DND-41 (cell line): ENCODE data around the gene KCNG1.

Experiments used
- ATAC-seq: fragments of 200-7000 bp; cut with Tn5 transposase; 3 replicates; pipeline ENCODE4 v1.9.1; 2021; ENCODE audit warnings: low read depth; ENCODE audit not compliant: insufficient read depth
- DNase-seq: peaks from one replicate; pipeline ENCODE4 v3.0.0-alpha.2; 2020
- H2AFZ ChIP-seq: 2 replicates; pipeline ENCODE4 v1.6.0; 2012; ENCODE audit warnings: low read depth, low read length
- H3K27ac ChIP-seq: 2 replicates; pipeline ENCODE4 v1.5.1; 2012; ENCODE audit warnings: low read length, inconsistent platforms
- H3K27me3 ChIP-seq: fragments of 200-600 bp; sonication (generic); 2 replicates; pipeline ENCODE4 v1.6.0; 2012; ENCODE audit warnings: low read length, mild to moderate bottlenecking, inconsistent platforms; ENCODE audit not compliant: insufficient read depth, poor library complexity
- H3K36me3 ChIP-seq: 2 replicates; pipeline ENCODE4 v1.5.1; 2012; ENCODE audit warnings: low read length, inconsistent platforms; ENCODE audit not compliant: insufficient read depth
- H3K4me1 ChIP-seq: 2 replicates; pipeline ENCODE4 v1.5.1; 2012; ENCODE audit warnings: mild to moderate bottlenecking, low read length; ENCODE audit not compliant: insufficient read depth
- H3K4me2 ChIP-seq: 2 replicates; pipeline ENCODE4 v1.6.0; 2012; ENCODE audit warnings: mild to moderate bottlenecking, moderate library complexity, low read length, inconsistent platforms; ENCODE audit not compliant: insufficient read depth
- H3K4me3 ChIP-seq, 2 experiments: fragments of 200-600 bp in 1 of 2; shearing (Covaris generic) in 1 of 2; 2 replicates each; pipeline ENCODE4 v1.5.1; 2012 to 2016; ENCODE audit warnings: inconsistent platforms in 2 of 2, low read length in 2 of 2, mild to moderate bottlenecking in 2 of 2, low read depth in 1 of 2, moderate library complexity in 1 of 2
- H3K79me2 ChIP-seq: 2 replicates; pipeline ENCODE4 v1.6.0; 2012; ENCODE audit warnings: low read length, inconsistent platforms; ENCODE audit not compliant: insufficient read depth
- H3K9ac ChIP-seq: 2 replicates; pipeline ENCODE4 v1.6.0; 2012; ENCODE audit warnings: low read depth, mild to moderate bottlenecking, inconsistent platforms, low read length, moderate library complexity
- H3K9me3 ChIP-seq: 2 replicates; pipeline ENCODE4 v1.5.1; 2012; ENCODE audit warnings: low read length, moderate library complexity, mild to moderate bottlenecking, inconsistent platforms; ENCODE audit not compliant: insufficient read depth, severe bottlenecking
- H4K20me1 ChIP-seq: 2 replicates; pipeline ENCODE4 v1.6.0; 2012; ENCODE audit warnings: low read length; ENCODE audit not compliant: insufficient read depth
- CTCF ChIP-seq: IDR thresholded peaks from 2 replicates; pipeline ENCODE4 v1.5.1; 2012; ENCODE audit warnings: borderline replicate concordance, low read length, moderate library complexity, mild to moderate bottlenecking; ENCODE audit not compliant: poor library complexity, severe bottlenecking; ENCODE audit errors: extremely low read depth
- EZH2 ChIP-seq: IDR thresholded peaks from 3 replicates; pipeline ENCODE4 v1.6.1; 2012; ENCODE audit warnings: borderline replicate concordance, low read depth, mild to moderate bottlenecking, moderate library complexity, low read length, inconsistent platforms; ENCODE audit not compliant: severe bottlenecking

The KCNG1 gene

GRCh38 chr20:51022227-51022802 is 592 bp downstream of the KCNG1 start:
- no peak overlapping the region for H2AFZ ChIP-seq
- no peaks in the 10 kb centered on the region for H3K9me3 ChIP-seq
- H3K36me3 ChIP-seq, result no peaks in the 10 kb centered on the region
- DNase-seq (no peak), ATAC-seq (no peak)
- no peak for TF ChIP-seq CTCF
- no peak for TF ChIP-seq EZH2
- no peaks in the 10 kb centered on the region for H3K4me1 ChIP-seq
- no peak overlapping the region for H3K4me3 ChIP-seq
- no peak overlapping the region for H3K9ac ChIP-seq
- no peak overlapping the region for H3K4me2 ChIP-seq
- no peaks in the 10 kb centered on the region for H4K20me1 ChIP-seq
- H3K79me2 ChIP-seq, result no peaks in the 10 kb centered on the region
- H3K27ac ChIP-seq, result no peak overlapping the region
- peaks cover 26% of the 10 kb centered on the region for H3K27me3 ChIP-seq

- Histone ChIP-seq H3K27me3 (peaks cover 26% of the 10 kb centered on the region), H3K27ac (no peak overlapping the region), H4K20me1 (no peaks in the 10 kb centered on the region), H3K36me3 (no peaks in the 10 kb centered on the region), H3K4me1 (no peaks in the 10 kb centered on the region), H3K79me2 (no peaks in the 10 kb centered on the region), H3K9ac (no peak overlapping the region), H3K4me2 (no peak overlapping the region), H2AFZ (no peak overlapping the region), H3K4me3 (no peak overlapping the region), H3K9me3 (no peaks in the 10 kb centered on the region)
- no peak for DNase-seq
- no peak for ATAC-seq
- peak; percentile 26 for TF ChIP-seq EZH2
- TF ChIP-seq CTCF, result no peak
Measured at GRCh38 chr20:51021067-51022025, 1.6 kb downstream of the KCNG1 start.

- peaks cover 26% of the 10 kb centered on the region for H3K27me3 ChIP-seq
- no peak overlapping the region for H3K27ac ChIP-seq
- no peaks in the 10 kb centered on the region for H3K79me2 ChIP-seq
- no peak overlapping the region for H3K4me2 ChIP-seq
- H4K20me1 ChIP-seq, result no peaks in the 10 kb centered on the region
- no peaks in the 10 kb centered on the region for H3K4me1 ChIP-seq
- no peaks in the 10 kb centered on the region for H3K9me3 ChIP-seq
- no peak for DNase-seq
- H2AFZ ChIP-seq, result no peak overlapping the region
- ATAC-seq, result no peak
- H3K9ac ChIP-seq, result no peak overlapping the region
- H3K36me3 ChIP-seq, result no peaks in the 10 kb centered on the region
- H3K4me3 ChIP-seq, result no peak overlapping the region
- no peak for TF ChIP-seq CTCF
- no peak for TF ChIP-seq EZH2
Measured at GRCh38 chr20:51020657-51021056, 2.2 kb downstream of the KCNG1 start.
